Fibroblast of mammary gland (primary cell): ENCODE results near the gene PAK1.
"Not testable (repeated sequence)": the region's sequence is repeated elsewhere in the genome, so short reads cannot be mapped to it uniquely, and the experiment has no call there.

ENCODE experiments used
- DNase-seq: peaks from one replicate; pipeline ENCODE4 v3.0.0-alpha.2; 2010; ENCODE audit warnings: low read depth
- H3K4me3 ChIP-seq: 2 replicates; pipeline ENCODE4 v1.5.1; 2011; ENCODE audit warnings: low read depth, mild to moderate bottlenecking, low read length, moderate library complexity; ENCODE audit not compliant: control insufficient read depth
- TF ChIP-seq, protein P1 (sequence below): conservative IDR thresholded peaks from 2 replicates; pipeline ENCODE4 v1.5.1; 2011; ENCODE audit warnings: low read depth, low read length, inconsistent platforms; ENCODE audit not compliant: control insufficient read depth, insufficient read depth

Gene PAK1

DNA sequence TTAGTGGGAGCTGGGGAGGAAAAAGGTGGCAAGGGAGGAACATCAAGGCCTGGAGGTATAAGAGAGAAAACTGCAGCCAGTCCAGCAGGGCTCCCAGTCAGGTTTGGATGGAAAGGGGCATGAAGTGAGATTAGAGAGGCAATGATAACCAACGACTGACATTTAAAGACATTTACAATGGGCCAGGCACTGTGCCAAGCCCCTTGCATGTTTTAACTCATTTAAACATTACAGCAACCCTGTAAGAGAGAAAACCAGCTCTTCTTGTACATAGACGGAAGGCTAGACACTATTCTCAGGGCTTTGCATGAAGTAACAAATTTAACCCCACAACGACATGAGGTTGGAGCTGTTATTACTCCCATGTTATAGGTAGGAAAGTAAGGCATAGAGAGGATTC is 32.1 kb upstream of the PAK1 start:
- DNase-seq, result no peak
- TF ChIP-seq, protein P1, sequence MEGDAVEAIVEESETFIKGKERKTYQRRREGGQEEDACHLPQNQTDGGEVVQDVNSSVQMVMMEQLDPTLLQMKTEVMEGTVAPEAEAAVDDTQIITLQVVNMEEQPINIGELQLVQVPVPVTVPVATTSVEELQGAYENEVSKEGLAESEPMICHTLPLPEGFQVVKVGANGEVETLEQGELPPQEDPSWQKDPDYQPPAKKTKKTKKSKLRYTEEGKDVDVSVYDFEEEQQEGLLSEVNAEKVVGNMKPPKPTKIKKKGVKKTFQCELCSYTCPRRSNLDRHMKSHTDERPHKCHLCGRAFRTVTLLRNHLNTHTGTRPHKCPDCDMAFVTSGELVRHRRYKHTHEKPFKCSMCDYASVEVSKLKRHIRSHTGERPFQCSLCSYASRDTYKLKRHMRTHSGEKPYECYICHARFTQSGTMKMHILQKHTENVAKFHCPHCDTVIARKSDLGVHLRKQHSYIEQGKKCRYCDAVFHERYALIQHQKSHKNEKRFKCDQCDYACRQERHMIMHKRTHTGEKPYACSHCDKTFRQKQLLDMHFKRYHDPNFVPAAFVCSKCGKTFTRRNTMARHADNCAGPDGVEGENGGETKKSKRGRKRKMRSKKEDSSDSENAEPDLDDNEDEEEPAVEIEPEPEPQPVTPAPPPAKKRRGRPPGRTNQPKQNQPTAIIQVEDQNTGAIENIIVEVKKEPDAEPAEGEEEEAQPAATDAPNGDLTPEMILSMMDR, result no peak
- H3K4me3 ChIP-seq, result no peak overlapping the region

DNA sequence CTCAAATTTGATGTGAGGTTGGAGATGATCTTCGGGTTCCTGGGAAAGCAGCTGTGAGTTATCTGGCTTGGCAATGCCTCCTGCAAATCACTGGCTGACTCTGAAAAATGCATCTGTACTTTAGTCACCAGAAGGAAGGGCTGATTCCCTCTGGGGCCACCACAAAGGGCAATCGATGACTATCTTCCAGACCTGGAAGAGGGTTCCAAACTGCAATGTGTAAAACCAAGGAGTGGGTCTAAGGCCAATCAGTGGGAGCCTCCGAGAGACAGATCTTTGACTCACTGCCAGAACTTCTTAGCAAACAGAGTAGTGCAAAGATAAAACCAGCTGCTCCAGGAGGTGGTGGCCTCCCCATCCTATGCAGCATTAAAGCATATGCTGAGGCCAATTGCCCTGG is 29.1 kb upstream of the PAK1 start:
- H3K4me3 ChIP-seq, result no peak overlapping the region
- TF ChIP-seq, protein P1, result no peak
- DNase-seq, result peak; percentile 68

DNA sequence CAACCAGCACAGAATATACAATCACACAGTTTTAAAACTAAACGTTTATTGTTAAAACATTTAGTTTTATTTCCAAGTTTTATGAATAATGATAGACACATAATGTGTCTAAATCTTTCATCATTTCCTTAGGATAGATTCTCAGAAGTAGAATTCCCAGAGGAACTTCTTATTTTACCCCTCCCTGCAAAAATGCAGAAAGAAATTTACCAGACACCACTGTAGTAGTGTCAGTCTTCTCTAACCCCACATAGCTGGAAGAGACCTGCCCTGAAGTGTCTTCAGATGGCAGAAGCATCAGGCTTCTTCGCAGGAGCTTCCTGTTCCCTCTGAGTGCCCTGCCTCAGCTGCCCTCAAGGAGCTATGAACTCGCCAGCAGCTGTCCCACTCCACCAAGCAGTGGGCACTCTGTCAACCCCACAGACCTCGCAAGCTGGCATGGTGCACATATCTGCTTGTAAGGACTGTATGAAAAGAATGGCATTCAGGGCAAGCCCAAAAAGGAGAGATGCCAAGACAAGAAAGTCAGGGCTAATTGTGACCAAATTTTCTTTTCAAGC is 28.5 kb upstream of the PAK1 start:
- no peak for DNase-seq
- no peak overlapping the region for H3K4me3 ChIP-seq
- TF ChIP-seq, protein P1, result no peak

DNA sequence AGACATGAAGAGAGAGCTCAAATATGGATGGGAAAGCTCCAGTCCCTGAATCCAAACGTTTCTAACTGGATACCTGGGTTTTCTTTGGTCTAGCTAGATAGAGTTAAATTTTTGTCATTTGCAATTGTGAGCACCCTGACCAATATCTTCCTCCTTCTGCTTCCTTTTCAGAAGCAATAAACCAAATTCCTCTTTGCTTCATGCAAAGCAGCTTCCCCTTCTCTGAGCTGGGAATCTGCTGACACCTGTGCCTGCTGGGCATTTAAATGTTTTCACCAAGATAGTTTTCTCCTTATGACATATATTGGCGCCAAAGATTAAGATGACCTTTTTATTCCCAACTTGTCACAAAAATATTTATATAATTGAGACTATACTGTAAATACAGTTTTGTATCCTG is 27.9 kb upstream of the PAK1 start:
- TF ChIP-seq, protein P1, result no peak
- no peak overlapping the region for H3K4me3 ChIP-seq
- DNase-seq, result no peak

DNA sequence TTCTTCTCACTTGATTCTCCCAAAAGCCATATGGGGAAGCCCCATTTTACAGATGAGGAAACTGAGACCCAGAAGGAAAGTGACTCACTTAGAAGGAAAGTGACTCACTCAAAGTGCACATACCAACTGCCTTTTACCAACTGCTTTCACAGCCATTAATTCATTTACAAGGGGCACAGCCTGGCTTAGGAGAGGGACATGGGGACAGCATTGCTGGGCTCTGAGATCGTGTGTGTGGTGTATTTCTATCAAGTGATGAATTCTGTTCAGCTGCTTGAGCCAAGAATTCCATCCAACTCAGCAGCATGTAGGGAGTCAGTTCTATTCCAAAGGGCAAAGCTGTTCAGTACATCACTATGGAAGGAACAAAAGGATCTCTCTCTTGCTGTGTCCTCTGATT is 23.5 kb upstream of the PAK1 start:
- TF ChIP-seq, protein P1, result no peak
- DNase-seq, result no peak
- no peak overlapping the region for H3K4me3 ChIP-seq

DNA sequence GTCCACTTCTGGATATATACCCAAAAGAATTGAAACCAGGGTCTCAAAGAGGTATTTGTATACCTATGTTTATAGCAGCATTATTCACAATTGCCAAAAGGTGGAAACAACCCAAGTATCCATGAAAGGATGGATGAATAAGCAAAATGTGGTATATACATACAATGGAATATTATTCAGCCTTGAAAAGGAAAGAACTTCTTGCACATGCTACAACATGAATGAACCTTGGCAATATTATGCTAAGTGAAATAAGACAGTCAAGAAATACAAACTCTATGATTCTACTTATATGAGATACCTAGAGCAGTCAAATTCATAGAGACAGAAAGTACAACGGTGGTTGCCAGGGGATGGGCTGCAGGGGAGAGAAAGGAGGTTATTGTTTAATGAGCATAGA is 21.6 kb upstream of the PAK1 start:
- TF ChIP-seq, protein P1, result no peak
- H3K4me3 ChIP-seq, result no peak overlapping the region
- no peak for DNase-seq

DNA sequence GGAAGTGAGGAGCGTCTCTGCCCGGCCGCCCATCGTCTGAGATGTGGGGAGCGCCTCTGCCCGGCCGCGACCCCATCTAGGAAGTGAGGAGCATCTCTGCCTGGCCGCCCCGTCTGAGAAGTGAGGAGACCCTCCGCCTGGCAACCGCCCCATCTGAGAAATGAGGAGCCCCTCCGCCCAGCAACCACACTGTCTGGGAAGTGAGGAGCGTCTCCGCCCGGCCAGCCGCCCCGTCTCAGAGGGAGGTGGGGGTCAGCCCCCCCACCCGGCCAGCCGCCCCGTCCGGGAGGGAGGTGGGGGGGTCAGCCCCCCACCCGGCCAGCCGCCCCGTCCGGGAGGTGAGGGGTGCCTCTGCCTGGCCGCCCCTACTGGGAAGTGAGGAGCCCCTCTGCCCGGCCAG is 16.1 kb upstream of the PAK1 start:
- not testable (repeated sequence) for DNase-seq, H3K4me3 ChIP-seq
